H1 (cell line): ENCODE measurements around the gene LRP8. TPM values are rescaled to one million over a fixed set of nuclear protein-coding genes. Genes with fewer than 3 reads are reported as not detected.

Source experiments
- KDM1A ChIP-seq: fragments of 200-600, 300-600 bp; sonication (generic); IDR thresholded peaks from 2 replicates; pipeline ENCODE4 v1.7.1; 2016; ENCODE audit warnings: mild to moderate bottlenecking, low read length, borderline replicate concordance
- KDM5A ChIP-seq: fragments of 200-600 bp; IDR thresholded peaks from 2 replicates; pipeline ENCODE4 v1.7.1; 2012; ENCODE audit warnings: mild to moderate bottlenecking, low read length, inconsistent platforms, mixed read lengths
- polyA plus RNA-seq, 7 experiments: library from polyadenylated mRNA; depleted of rRNA in 3 of 7; stranded (reverse) in 5 of 7; unstranded in 2 of 7; fragments of >200 nt in 5 of 7; fragments of 200-250 nt in 2 of 7; gene quantifications; 1 replicate in 5 of 7; 2 replicates in 1 of 7; 4 replicates in 1 of 7; pipeline versions ENCODE4 v1.2.1 to v1.2.3, GENCODE V29; 2011 to 2013; ENCODE audit warnings: missing spikeins in 2 of 7, mixed read lengths in 2 of 7
- total RNA-seq: library from RNA; stranded (reverse); fragmentation: NEBNext Ultra II Directional; extraction: Animal tissue kit (Norgen Biotek cat#: 25700); gene quantifications from 2 replicates; pipeline ENCODE4 v1.2.1, GENCODE V29; 2021

Gene LRP8
- total and polyA plus RNA-seq, 2 of the 8 experiments (the other 6 are each of a cell fraction or from before 2014, with no cell fraction given): 63.2 to 66.4 TPM

- TF ChIP-seq KDM1A (no peak), KDM5A (no peak)
These were observed 10.9 kb downstream of the LRP8 start (continued) for GRCh38 chr1:53316766-53317581.
